SK-N-SH treated with all-trans-retinoic acid at 6 μM for 48 hours (cell line): ENCODE results near the gene UGT1A1.

Source experiments
- ATAC-seq: fragments of 200-7000 bp; cut with Tn5 transposase; 3 replicates; pipeline ENCODE4 v1.9.1; 2020; ENCODE audit warnings: mild to moderate bottlenecking, moderate library complexity
- ARNTL ChIP-seq: fragments of 450-650 bp; formaldehyde crosslinking; IDR thresholded peaks from 2 replicates; pipeline ENCODE4 v1.5.0; 2020; ENCODE audit warnings: low read depth, mild to moderate bottlenecking, moderate library complexity, borderline replicate concordance
- ESRRG ChIP-seq: fragments of 250-450 bp; sonication (Bioruptor Pico); IDR thresholded peaks from 2 replicates; pipeline ENCODE4 v1.6.1; 2021; ENCODE audit warnings: mild to moderate bottlenecking
- ISL1 ChIP-seq: fragments of 250-450 bp; sonication (Bioruptor Pico); IDR thresholded peaks from 2 replicates; pipeline ENCODE4 v2.1.2; 2022; ENCODE audit warnings: mild to moderate bottlenecking, moderate library complexity
- OSR1 ChIP-seq: fragments of 250-450 bp; sonication (Bioruptor Pico); IDR thresholded peaks from 2 replicates; pipeline ENCODE4 v1.8.0; 2022; ENCODE audit warnings: moderate library complexity, mild to moderate bottlenecking, inconsistent platforms
- PATZ1 ChIP-seq: fragments of 250-450 bp; sonication (Bioruptor Pico); IDR thresholded peaks from 2 replicates; pipeline ENCODE4 v1.8.0; 2020; ENCODE audit warnings: mild to moderate bottlenecking, moderate library complexity, borderline replicate concordance
- POU6F1 ChIP-seq: fragments of 250-450 bp; sonication (Bioruptor Pico); IDR thresholded peaks from 2 replicates; pipeline ENCODE4 v1.8.0; 2021; ENCODE audit warnings: low read depth, mild to moderate bottlenecking, moderate library complexity, borderline replicate concordance
- PPARA ChIP-seq: fragments of 250-450 bp; sonication (Bioruptor Pico); IDR thresholded peaks from 2 replicates; pipeline ENCODE4 v1.5.0; 2020; ENCODE audit warnings: mild to moderate bottlenecking, borderline replicate concordance
- RARB ChIP-seq: fragments of 250-450 bp; sonication (Bioruptor Pico); IDR thresholded peaks from 2 replicates; pipeline ENCODE4 v1.8.0; 2021; ENCODE audit warnings: mild to moderate bottlenecking, moderate library complexity
- SNAI2 ChIP-seq: fragments of 250-450 bp; sonication (Bioruptor Pico); IDR thresholded peaks from 2 replicates; pipeline ENCODE4 v1.5.0; 2020; ENCODE audit warnings: mild to moderate bottlenecking, moderate library complexity
- TCF4 ChIP-seq: fragments of 250-450 bp; sonication (Bioruptor Pico); IDR thresholded peaks from 2 replicates; pipeline ENCODE4 v1.8.0; 2021; ENCODE audit warnings: mild to moderate bottlenecking, moderate library complexity, borderline replicate concordance
- TOX ChIP-seq: fragments of 250-450 bp; sonication (Bioruptor Pico); IDR thresholded peaks from 2 replicates; pipeline ENCODE4 v1.8.0; 2021; ENCODE audit warnings: mild to moderate bottlenecking, moderate library complexity, borderline replicate concordance
- TSHZ2 ChIP-seq: fragments of 250-450 bp; sonication (Bioruptor Pico); IDR thresholded peaks from 2 replicates; pipeline ENCODE4 v1.5.0; 2020; ENCODE audit warnings: mild to moderate bottlenecking, moderate library complexity
- ZC3H10 ChIP-seq: fragments of 250-450 bp; sonication (Bioruptor Pico); IDR thresholded peaks from 2 replicates; pipeline ENCODE4 v1.5.1; 2021; ENCODE audit warnings: mild to moderate bottlenecking, moderate library complexity
- ZFP3 ChIP-seq: fragments of 250-450 bp; sonication (Bioruptor Pico); IDR thresholded peaks from 2 replicates; pipeline ENCODE4 v1.5.0; 2020; ENCODE audit warnings: mild to moderate bottlenecking, moderate library complexity
- ZFP30 ChIP-seq: fragments of 450-650 bp; formaldehyde crosslinking; IDR thresholded peaks from 2 replicates; pipeline ENCODE4 v1.5.0; 2022; ENCODE audit warnings: mild to moderate bottlenecking, moderate library complexity
- ZNF565 ChIP-seq: fragments of 450-650 bp; formaldehyde crosslinking; conservative IDR thresholded peaks from 2 replicates; pipeline ENCODE4 v1.5.0; 2020; ENCODE audit warnings: low read depth, mild to moderate bottlenecking, moderate library complexity
- ZNF70 ChIP-seq: fragments of 450-650 bp; formaldehyde crosslinking; IDR thresholded peaks from 2 replicates; pipeline ENCODE4 v1.5.0; 2020; ENCODE audit warnings: mild to moderate bottlenecking, moderate library complexity
- ZNF8 ChIP-seq: fragments of 450-650 bp; formaldehyde crosslinking; IDR thresholded peaks from 2 replicates; pipeline ENCODE4 v1.5.0; 2020; ENCODE audit warnings: mild to moderate bottlenecking, moderate library complexity

Gene UGT1A1

GRCh38 chr2:233769260-233769659 lies 9.2 kb downstream of the UGT1A1 start:
- ATAC-seq, result no peak
- no peak for TF ChIP-seq RARB (CRISPR knock-in tag)
- TF ChIP-seq PATZ1 (CRISPR knock-in tag), result no peak
- TF ChIP-seq, all 23 proteins: peak for 0

- TF ChIP-seq ZFP30 (no peak), POU6F1 (CRISPR knock-in tag) (no peak), OSR1 (CRISPR knock-in tag) (no peak), ZNF70 (CRISPR knock-in tag) (no peak)
- no peak for ATAC-seq
These were observed 12.1 kb downstream of the UGT1A1 start for GRCh38 chr2:233772153-233772552.

- no peak for ATAC-seq
- TF ChIP-seq TOX (CRISPR knock-in tag) (no peak), ZNF8 (no peak), ZC3H10 (CRISPR knock-in tag) (no peak), SNAI2 (no peak)
These were observed 12.5 kb downstream of the UGT1A1 start for GRCh38 chr2:233772583-233772982.

- ATAC-seq, result no peak
- TF ChIP-seq TOX (CRISPR knock-in tag) (no peak), RARB (CRISPR knock-in tag) (no peak), ISL1 (CRISPR knock-in tag) (no peak), TCF4 (CRISPR knock-in tag) (no peak), PATZ1 (CRISPR knock-in tag) (no peak), ZNF565 (CRISPR knock-in tag) (no peak), POU6F1 (CRISPR knock-in tag) (no peak), ZFP3 (CRISPR knock-in tag) (no peak), ARNTL (no peak), ESRRG (CRISPR knock-in tag) (no peak), TSHZ2 (no peak), ZC3H10 (CRISPR knock-in tag) (no peak)
These were observed 13.8 kb downstream of the UGT1A1 start for GRCh38 chr2:233773854-233774253.

- no peak for TF ChIP-seq ZFP30
- no peak for TF ChIP-seq PPARA (CRISPR knock-in tag)
- TF ChIP-seq ISL1 (CRISPR knock-in tag), result no peak
- ATAC-seq, result no peak
These were observed 15.3 kb downstream of the UGT1A1 start for GRCh38 chr2:233775414-233775813.
